GM23338 (cell line): ENCODE measurements around the gene TBKBP1. TPM values are rescaled to one million over a fixed set of nuclear protein-coding genes. Genes with fewer than 3 reads are reported as not detected.

ENCODE experiments used
- CTCF ChIP-seq, 2 experiments: fragments of 200-600 bp in 1 of 2; sonication (generic) in 1 of 2; conservative IDR thresholded peaks; 2 replicates each; pipeline versions ENCODE4 v1.5.1 to v1.6.1; 2016 to 2017; ENCODE audit warnings: antibody characterized with exemption in 2 of 2, low read depth in 2 of 2, mild to moderate bottlenecking in 2 of 2, moderate library complexity in 1 of 2
- ETS1 ChIP-seq: IDR thresholded peaks from 2 replicates; pipeline ENCODE4 v1.6.1; 2016; ENCODE audit warnings: antibody characterized with exemption
- EZH2 ChIP-seq: fragments of 200-600 bp; sonication (generic); IDR thresholded peaks from one replicate; pipeline ENCODE4 v1.8.0; 2017; ENCODE audit warnings: antibody characterized with exemption, mild to moderate bottlenecking, low read depth; ENCODE audit not compliant: unreplicated experiment
- EZH2phosphoT487 ChIP-seq: fragments of 200-600 bp; sonication (generic); IDR thresholded peaks from one replicate; pipeline ENCODE4 v1.8.1; 2018; ENCODE audit warnings: antibody characterized with exemption; ENCODE audit not compliant: unreplicated experiment
- JUNB ChIP-seq: IDR thresholded peaks from one replicate; pipeline ENCODE4 v1.6.1; 2016; ENCODE audit warnings: antibody characterized with exemption; ENCODE audit not compliant: unreplicated experiment
- NANOG ChIP-seq: IDR thresholded peaks from 2 replicates; pipeline ENCODE4 v1.6.1; 2016; ENCODE audit warnings: antibody characterized with exemption, borderline replicate concordance
- STAT1 ChIP-seq: IDR thresholded peaks from one replicate; pipeline ENCODE4 v1.6.1; 2016; ENCODE audit warnings: antibody characterized with exemption; ENCODE audit not compliant: unreplicated experiment
- ZNF331 ChIP-seq: fragments of 250-450 bp; sonication (Bioruptor Pico); IDR thresholded peaks from 2 replicates; pipeline ENCODE4 v1.5.0; 2020; ENCODE audit warnings: low read depth, mild to moderate bottlenecking, moderate library complexity
- ZNF462 ChIP-seq: fragments of 250-450 bp; sonication (Bioruptor Pico); IDR thresholded peaks from 2 replicates; pipeline ENCODE4 v1.5.0; 2020; ENCODE audit warnings: mild to moderate bottlenecking, moderate library complexity
- polyA plus RNA-seq: library from polyadenylated mRNA; unstranded; fragments of >200 nt; fragmentation: Nextera tagmentation; extraction: Ambion mirVana; gene quantifications from 2 replicates; pipeline ENCODE4 v1.2.1, GENCODE V29; 2016
- total RNA-seq: library from RNA; depleted of rRNA; stranded (reverse); fragments of >200 nt; shearing (Covaris generic); gene quantifications from 2 replicates; pipeline ENCODE4 v1.2.3, GENCODE V29; 2014

The TBKBP1 gene
- total and polyA plus RNA-seq, 2 experiments from 2014 or later: 2.5 to 12.1 TPM

- no peak for TF ChIP-seq ZNF462
- TF ChIP-seq ETS1: no peak
- TF ChIP-seq EZH2: no peak
- no peak for TF ChIP-seq ZNF331 (CRISPR knock-in tag)
- TF ChIP-seq NANOG: no peak
- TF ChIP-seq JUNB: no peak
- no peak for TF ChIP-seq STAT1
- no peak for TF ChIP-seq CTCF (conservative IDR thresholded peaks at IDR 0.05; ENCODE audit: low read depth in 2 of 2)
- TF ChIP-seq EZH2phosphoT487: no peak
Observed at GRCh38 chr17:47712330-47713023, 18.5 kb downstream of the TBKBP1 start (continued).
